ENCODE measurements around the gene DLL1.

DNA sequence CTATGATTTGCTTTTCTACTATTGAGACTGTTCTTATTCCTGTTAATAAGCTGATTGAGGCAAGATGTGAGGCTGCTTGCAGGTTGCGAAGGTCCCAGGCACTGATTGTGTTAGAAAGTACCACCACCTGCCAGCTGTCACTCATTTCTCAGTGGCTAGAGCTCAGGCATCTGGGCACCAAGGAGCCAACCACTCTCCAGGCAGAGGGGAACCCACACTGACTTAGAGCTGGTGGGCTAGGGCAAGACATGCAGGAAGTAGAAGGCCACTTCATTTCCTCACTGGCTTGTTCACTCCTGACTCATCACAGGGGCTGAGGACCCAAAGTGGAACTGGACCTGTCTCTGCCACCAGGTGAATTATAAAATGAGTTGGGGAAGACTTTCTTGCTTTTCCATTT, 7.8 kb upstream of the DLL1 start:
- TF ChIP-seq, protein P1, sequence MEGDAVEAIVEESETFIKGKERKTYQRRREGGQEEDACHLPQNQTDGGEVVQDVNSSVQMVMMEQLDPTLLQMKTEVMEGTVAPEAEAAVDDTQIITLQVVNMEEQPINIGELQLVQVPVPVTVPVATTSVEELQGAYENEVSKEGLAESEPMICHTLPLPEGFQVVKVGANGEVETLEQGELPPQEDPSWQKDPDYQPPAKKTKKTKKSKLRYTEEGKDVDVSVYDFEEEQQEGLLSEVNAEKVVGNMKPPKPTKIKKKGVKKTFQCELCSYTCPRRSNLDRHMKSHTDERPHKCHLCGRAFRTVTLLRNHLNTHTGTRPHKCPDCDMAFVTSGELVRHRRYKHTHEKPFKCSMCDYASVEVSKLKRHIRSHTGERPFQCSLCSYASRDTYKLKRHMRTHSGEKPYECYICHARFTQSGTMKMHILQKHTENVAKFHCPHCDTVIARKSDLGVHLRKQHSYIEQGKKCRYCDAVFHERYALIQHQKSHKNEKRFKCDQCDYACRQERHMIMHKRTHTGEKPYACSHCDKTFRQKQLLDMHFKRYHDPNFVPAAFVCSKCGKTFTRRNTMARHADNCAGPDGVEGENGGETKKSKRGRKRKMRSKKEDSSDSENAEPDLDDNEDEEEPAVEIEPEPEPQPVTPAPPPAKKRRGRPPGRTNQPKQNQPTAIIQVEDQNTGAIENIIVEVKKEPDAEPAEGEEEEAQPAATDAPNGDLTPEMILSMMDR (conservative IDR thresholded peaks at IDR 0.05; ENCODE audit: low read depth, low read length): no peak
- TF ChIP-seq EZH2 (IDR thresholded peaks at IDR 0.05; ENCODE audit: low read length, unreplicated experiment) (no peak), EZH2phosphoT487 (IDR thresholded peaks at IDR 0.05; ENCODE audit: borderline replicate concordance, low read length) (no peak)
